PC-9 (cell line): ENCODE data around the gene SCN8A.

ENCODE experiments used
- CTCF ChIP-seq: fragments of 200-600 bp; sonication (generic); conservative IDR thresholded peaks from 2 replicates; pipeline ENCODE4 v1.6.1; 2017; ENCODE audit warnings: mixed run types, antibody characterized with exemption, mild to moderate bottlenecking, moderate library complexity
- EZH2 ChIP-seq: fragments of 200-600 bp; sonication (generic); IDR thresholded peaks from 2 replicates; pipeline ENCODE4 v1.8.0; 2017; ENCODE audit warnings: antibody characterized with exemption, low read depth

GRCh38 chr12:51759175-51759574, 168.1 kb downstream of the SCN8A start:
- TF ChIP-seq CTCF (no peak), EZH2 (no peak)
